Mesenchymal stem cell (in vitro differentiated cells and primary cell): ENCODE data around the gene TTR.

Experiments
- DNase-seq: peaks from one replicate; pipeline ENCODE4 v3.0.0-alpha.2; 2013
- H2AFZ ChIP-seq: one replicate; pipeline ENCODE4 v1.6.1; 2013; ENCODE audit warnings: low read depth, mild to moderate bottlenecking, control low read depth, inconsistent platforms, low read length, moderate library complexity
- H2AK5ac ChIP-seq: 2 replicates; pipeline ENCODE4 v1.6.1; 2013; ENCODE audit warnings: low read length, moderate library complexity, mild to moderate bottlenecking, inconsistent platforms; ENCODE audit not compliant: severe bottlenecking
- H2BK120ac ChIP-seq: one replicate; pipeline ENCODE4 v1.6.1; 2013; ENCODE audit warnings: low read depth, mild to moderate bottlenecking, inconsistent platforms, low read length, moderate library complexity
- H2BK12ac ChIP-seq, 2 experiments: one replicate each; pipeline ENCODE4 v1.6.1; 2013; ENCODE audit warnings: inconsistent platforms in 2 of 2, low read length in 2 of 2, mild to moderate bottlenecking in 2 of 2, moderate library complexity in 2 of 2, control low read depth in 1 of 2
- H2BK15ac ChIP-seq: one replicate; pipeline ENCODE4 v1.6.1; 2013; ENCODE audit warnings: mild to moderate bottlenecking, low read depth, inconsistent platforms; ENCODE audit not compliant: poor library complexity, severe bottlenecking
- H2BK5ac ChIP-seq: 2 replicates; pipeline ENCODE4 v1.6.1; 2013; ENCODE audit warnings: low read depth, mild to moderate bottlenecking, low read length, control low read depth, inconsistent platforms; ENCODE audit not compliant: poor library complexity, severe bottlenecking
- H3K14ac ChIP-seq, 2 experiments: one replicate each; pipeline ENCODE4 v1.6.1; 2013; ENCODE audit warnings: inconsistent platforms in 2 of 2, low read length in 2 of 2, control low read depth in 1 of 2, mild to moderate bottlenecking in 1 of 2, moderate library complexity in 1 of 2
- H3K18ac ChIP-seq, 2 experiments: one replicate each; pipeline ENCODE4 v1.6.1; 2013; ENCODE audit warnings: inconsistent platforms in 2 of 2, low read length in 2 of 2, control low read depth in 1 of 2, low read depth in 1 of 2, mild to moderate bottlenecking in 1 of 2
- H3K23ac ChIP-seq, 2 experiments: one replicate each; pipeline ENCODE4 v1.6.1; 2013; ENCODE audit warnings: inconsistent platforms in 2 of 2, low read length in 2 of 2, mild to moderate bottlenecking in 2 of 2, moderate library complexity in 2 of 2, control low read depth in 1 of 2
- H3K27ac ChIP-seq: 2 replicates; pipeline ENCODE4 v1.5.1; 2013; ENCODE audit warnings: mild to moderate bottlenecking, moderate library complexity, low read length, control low read depth, inconsistent platforms; ENCODE audit not compliant: poor library complexity, severe bottlenecking
- H3K27me3 ChIP-seq, 2 experiments: 2 replicates each; pipeline versions ENCODE4 v1.6.1 to v1.7.0; 2013; ENCODE audit warnings: low read length in 2 of 2, mild to moderate bottlenecking in 2 of 2, moderate library complexity in 2 of 2, control low read depth in 1 of 2, inconsistent platforms in 1 of 2; ENCODE audit not compliant: control insufficient read depth in 1 of 2, insufficient read depth in 1 of 2
- H3K36me3 ChIP-seq, 2 experiments: 2 replicates each; pipeline versions ENCODE4 v1.6.1 to v1.7.0; 2013; ENCODE audit warnings: low read length in 2 of 2, control low read depth in 1 of 2, inconsistent platforms in 1 of 2, low read depth in 1 of 2, mild to moderate bottlenecking in 1 of 2; ENCODE audit not compliant: insufficient read depth in 2 of 2, control insufficient read depth in 1 of 2
- H3K4ac ChIP-seq, 2 experiments: one replicate each; pipeline ENCODE4 v1.6.1; 2013; ENCODE audit warnings: inconsistent platforms in 2 of 2, low read length in 2 of 2, mild to moderate bottlenecking in 2 of 2, moderate library complexity in 2 of 2, control low read depth in 1 of 2, low read depth in 1 of 2
- H3K4me1 ChIP-seq: 2 replicates; pipeline ENCODE4 v1.6.1; 2013; ENCODE audit warnings: low read depth, low read length, control low read depth; ENCODE audit not compliant: control insufficient read depth, insufficient read depth
- H3K4me2 ChIP-seq: 2 replicates; pipeline ENCODE4 v1.6.1; 2013; ENCODE audit warnings: low read length, mild to moderate bottlenecking, inconsistent platforms; ENCODE audit not compliant: poor library complexity, severe bottlenecking
- H3K4me3 ChIP-seq, 2 experiments: 2 replicates each; pipeline versions ENCODE4 v1.5.1 to v1.7.0; 2013; ENCODE audit warnings: low read length in 2 of 2, mild to moderate bottlenecking in 2 of 2, control low read depth in 1 of 2, low read depth in 1 of 2; ENCODE audit not compliant: insufficient read depth in 1 of 2
- H3K79me1 ChIP-seq: replicated peaks from 2 replicates; pipeline ENCODE4 v1.6.1; 2013; ENCODE audit warnings: mild to moderate bottlenecking, control low read depth, low read length, inconsistent platforms; ENCODE audit not compliant: poor library complexity, severe bottlenecking
- H3K9ac ChIP-seq: 2 replicates; pipeline ENCODE4 v1.7.0; 2013; ENCODE audit warnings: mild to moderate bottlenecking, low read length, moderate library complexity
- H3K9me3 ChIP-seq: 2 replicates; pipeline ENCODE4 v1.7.0; 2013; ENCODE audit warnings: mild to moderate bottlenecking, low read length; ENCODE audit not compliant: control insufficient read depth
- H4K8ac ChIP-seq: one replicate; pipeline ENCODE4 v1.6.1; 2013; ENCODE audit warnings: inconsistent platforms, mild to moderate bottlenecking, low read length, moderate library complexity
- H4K91ac ChIP-seq: one replicate; pipeline ENCODE4 v1.6.1; 2013; ENCODE audit warnings: mild to moderate bottlenecking, low read length, inconsistent platforms
- WGBS: methylation state at CpG from one replicate; pipeline ENCODE4 v1.1.7; 2013; ENCODE audit warnings: mixed read lengths; 5-methylcytosine and 5-hydroxymethylcytosine counted together

TTR gene

DNA sequence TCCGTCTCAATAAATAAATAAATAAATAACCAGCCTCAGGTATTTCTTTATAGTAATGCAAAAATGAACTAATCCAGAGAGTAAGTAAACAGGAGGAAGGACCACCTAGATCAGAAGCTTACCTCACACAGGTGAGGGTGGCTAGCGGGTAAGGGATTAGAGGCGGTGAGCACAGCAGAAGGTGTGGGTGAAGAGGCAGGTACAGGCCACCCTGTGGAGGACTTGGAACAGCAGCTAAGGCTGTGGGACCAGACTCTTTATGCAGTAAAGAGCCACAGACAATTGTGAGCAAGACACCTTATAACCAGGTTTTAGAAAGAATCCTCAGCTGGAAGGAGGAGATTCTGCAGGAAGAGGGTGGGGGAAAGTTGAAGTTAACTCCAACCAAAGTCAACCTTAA is 34.2 kb upstream of the TTR start:
- WGBS = 100% methylated on average over 2 of the region's 3 CpGs
- Histone ChIP-seq H3K27me3 (peaks cover 12 to 17% of the 10 kb centered on the region in 2 experiments), H3K4me2 (no peak overlapping the region), H2BK120ac (no peak overlapping the region), H3K79me1 (no peaks in the 10 kb centered on the region), H3K23ac (no peak overlapping the region), H3K4me1 (no peaks in the 10 kb centered on the region), H2AFZ (no peak overlapping the region), H3K4ac (no peak overlapping the region), H3K27ac (no peak overlapping the region), H4K8ac (peak overlapping the region; percentile 51), H3K4me3 (no peak overlapping the region), H3K9ac (no peak overlapping the region), H2BK15ac (no peak overlapping the region), H2BK12ac (no peak overlapping the region), H3K18ac (no peak overlapping the region), H3K14ac (no peak overlapping the region), H3K36me3 (no peaks in the 10 kb centered on the region), H2BK5ac (no peak overlapping the region), H3K9me3 (no peaks in the 10 kb centered on the region), H4K91ac (no peak overlapping the region), H2AK5ac (no peak overlapping the region)
- no peak for DNase-seq

DNA sequence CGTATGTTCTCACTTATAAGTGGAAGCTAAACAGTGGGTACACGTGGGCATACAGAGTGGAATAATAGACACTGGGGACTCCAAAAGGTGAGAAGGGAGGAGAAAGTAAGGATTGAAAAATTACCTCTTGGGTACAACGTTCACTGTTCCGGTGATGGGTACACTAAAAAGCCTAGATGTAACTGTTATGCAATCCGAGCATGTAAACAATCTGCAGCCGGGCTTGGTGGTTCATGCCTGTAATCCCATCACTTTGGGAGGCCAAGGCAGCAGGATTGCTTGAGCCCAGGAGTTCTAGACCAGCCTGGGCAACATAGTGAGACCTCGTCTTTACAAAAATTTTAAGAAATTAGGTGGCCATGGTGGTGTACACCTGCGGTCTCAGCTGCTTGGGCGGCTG is 33.1 kb upstream of the TTR start:
- Histone ChIP-seq H3K4me3 (no peak overlapping the region), H3K9ac (no peak overlapping the region), H2BK12ac (no peak overlapping the region), H3K14ac (no peak overlapping the region), H3K27me3 (peaks cover 12 to 24% of the 10 kb centered on the region in 2 experiments), H4K8ac (no peak overlapping the region), H2BK120ac (no peak overlapping the region), H3K4ac (no peak overlapping the region), H3K4me1 (no peaks in the 10 kb centered on the region), H3K18ac (no peak overlapping the region), H3K4me2 (no peak overlapping the region), H2BK5ac (no peak overlapping the region), H3K79me1 (no peaks in the 10 kb centered on the region), H3K36me3 (no peaks in the 10 kb centered on the region), H4K91ac (no peak overlapping the region), H3K27ac (no peak overlapping the region), H2AK5ac (no peak overlapping the region), H3K9me3 (no peaks in the 10 kb centered on the region), H2AFZ (no peak overlapping the region), H3K23ac (no peak overlapping the region), H2BK15ac (no peak overlapping the region)
- no peak for DNase-seq
- 90% methylated on average over 9 of the region's 9 CpGs for WGBS

DNA sequence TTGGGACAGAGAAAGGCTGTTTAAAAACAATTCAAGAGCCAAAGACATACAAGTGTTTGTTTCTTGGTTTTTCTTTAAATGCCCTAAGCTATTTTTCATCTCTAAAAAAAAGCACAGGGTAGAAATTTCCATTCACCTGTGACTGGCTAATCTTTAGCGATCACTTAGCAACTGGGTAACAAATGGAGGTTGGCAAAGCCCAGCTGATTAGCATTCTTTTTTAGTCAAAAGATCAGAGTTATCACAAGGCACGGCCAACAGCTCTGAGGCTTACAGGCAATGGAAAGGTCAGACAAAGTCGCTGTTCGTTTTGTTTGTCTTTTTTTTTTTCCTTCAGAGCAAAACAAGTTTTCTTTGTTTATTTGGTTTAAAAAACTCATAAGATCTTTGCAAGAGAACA is 29.0 kb upstream of the TTR start:
- Histone ChIP-seq H3K4ac (no peak overlapping the region), H2AK5ac (no peak overlapping the region), H3K23ac (no peak overlapping the region), H3K14ac (no peak overlapping the region), H3K27ac (no peak overlapping the region), H4K91ac (no peak overlapping the region), H2BK120ac (no peak overlapping the region), H2BK5ac (no peak overlapping the region), H2AFZ (no peak overlapping the region), H3K4me1 (no peaks in the 10 kb centered on the region), H2BK12ac (no peak overlapping the region), H2BK15ac (no peak overlapping the region), H3K9me3 (no peaks in the 10 kb centered on the region), H3K27me3 (peaks cover 28 to 37% of the 10 kb centered on the region in 2 experiments), H4K8ac (no peak overlapping the region), H3K36me3 (no peaks in the 10 kb centered on the region), H3K4me2 (no peak overlapping the region), H3K18ac (no peak overlapping the region), H3K9ac (no peak overlapping the region), H3K79me1 (no peaks in the 10 kb centered on the region), H3K4me3 (no peak overlapping the region)
- WGBS = 62% methylated on average over 4 of the region's 4 CpGs
- no peak for DNase-seq

DNA sequence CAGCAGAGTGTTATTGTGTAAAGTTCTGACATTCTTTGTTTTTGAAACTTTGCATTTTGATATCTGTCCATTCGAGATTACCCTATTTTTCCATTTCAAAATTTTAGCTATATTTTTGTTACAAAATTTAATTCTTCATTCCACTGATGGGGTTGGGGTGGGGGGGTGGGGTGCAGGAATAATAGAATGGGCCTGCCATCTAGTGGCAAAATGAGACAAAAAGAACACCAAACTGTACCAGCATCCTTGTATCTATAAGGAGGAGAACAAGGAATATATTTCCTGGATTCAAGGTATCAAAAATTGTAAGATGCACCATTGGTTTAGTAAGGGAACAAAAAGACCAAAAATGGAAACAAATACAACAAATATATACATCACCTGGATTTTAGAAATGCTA is 27.9 kb upstream of the TTR start:
- Histone ChIP-seq H2BK12ac (no peak overlapping the region), H2AK5ac (no peak overlapping the region), H2AFZ (no peak overlapping the region), H3K14ac (no peak overlapping the region), H3K4me1 (no peaks in the 10 kb centered on the region), H4K91ac (no peak overlapping the region), H3K27ac (no peak overlapping the region), H3K36me3 (no peaks in the 10 kb centered on the region), H4K8ac (no peak overlapping the region), H3K4ac (no peak overlapping the region), H2BK120ac (no peak overlapping the region), H3K27me3 (peaks cover 28 to 37% of the 10 kb centered on the region in 2 experiments), H3K23ac (no peak overlapping the region), H2BK5ac (no peak overlapping the region), H3K9ac (no peak overlapping the region), H2BK15ac (no peak overlapping the region), H3K18ac (no peak overlapping the region), H3K4me2 (no peak overlapping the region), H3K4me3 (no peak overlapping the region), H3K79me1 (no peaks in the 10 kb centered on the region), H3K9me3 (no peaks in the 10 kb centered on the region)
- DNase-seq = no peak
- WGBS = no CpG with 5 or more reads among the region's 1 CpG
